HG03354 (cell line): Measurements from ENCODE around the gene CC2D1A.

Source experiments
- ATAC-seq: cut with Tn5 transposase; IDR thresholded peaks from one replicate; pipeline ENCODE4 v1.9.1; 2021; ENCODE audit warnings: mild to moderate bottlenecking; ENCODE audit not compliant: unreplicated experiment, poor library complexity, severe bottlenecking

CC2D1A gene

DNA sequence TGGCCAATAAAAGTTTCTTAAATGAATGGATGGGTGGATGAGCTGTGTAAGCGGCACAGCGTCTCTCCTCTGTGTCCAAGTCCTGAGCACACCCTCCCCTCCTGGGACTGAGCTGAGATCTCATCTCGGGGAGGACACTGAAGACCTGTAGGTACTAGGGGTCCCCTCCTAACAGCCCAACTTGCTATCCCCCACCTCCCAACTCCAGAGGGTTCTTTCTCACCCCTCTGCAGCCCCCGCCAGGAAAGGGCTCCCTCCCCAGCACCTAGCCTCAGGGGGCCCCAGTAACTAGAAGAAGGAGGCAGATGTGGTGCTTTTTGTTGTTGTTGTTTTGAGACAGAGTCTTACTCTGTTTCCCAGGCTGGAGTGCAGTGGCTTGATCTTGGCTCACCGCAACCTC lies 30.2 kb upstream of the CC2D1A start:
- no peak for ATAC-seq

DNA sequence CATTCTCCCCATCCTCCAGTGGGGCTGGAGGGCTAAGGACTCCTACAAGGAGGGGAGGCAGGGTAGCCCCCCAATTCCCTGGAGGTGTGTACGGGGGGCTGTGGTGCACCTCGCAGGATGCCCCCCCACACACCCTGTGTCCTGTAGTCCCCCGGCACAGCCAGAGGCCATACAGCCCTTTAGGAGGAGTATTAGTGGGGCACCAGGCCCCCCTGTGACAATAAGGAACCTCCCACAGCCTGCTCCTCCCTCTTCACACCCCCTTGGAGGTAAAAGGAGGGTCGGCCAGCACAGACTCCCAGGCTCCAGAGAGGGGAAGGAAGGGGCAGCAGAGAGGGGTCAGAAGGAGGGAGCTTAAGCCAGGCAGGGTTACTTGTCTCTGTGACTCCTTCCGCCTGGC lies 29.2 kb upstream of the CC2D1A start, which contains the start of gene NANOS3:
NANOS3 (plus strand) TSS at position 301 of the 400 bp plus-strand sequence. CDS start 115 bp downstream, outside the sequence.
- ATAC-seq = no peak

DNA sequence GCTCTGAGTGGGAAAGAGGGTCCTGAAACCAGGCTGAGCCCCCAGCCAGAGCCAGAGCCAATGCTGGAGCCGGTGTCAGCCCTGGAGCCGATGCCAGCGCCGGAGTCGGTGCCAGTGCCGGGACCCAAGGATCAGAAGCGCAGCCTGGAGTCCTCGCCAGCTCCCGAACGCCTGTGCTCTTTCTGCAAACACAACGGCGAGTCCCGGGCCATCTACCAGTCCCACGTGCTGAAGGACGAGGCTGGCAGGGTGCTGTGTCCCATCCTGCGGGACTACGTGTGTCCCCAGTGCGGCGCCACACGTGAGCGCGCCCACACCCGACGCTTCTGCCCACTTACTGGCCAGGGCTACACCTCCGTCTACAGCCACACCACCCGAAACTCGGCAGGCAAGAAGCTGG lies 28.7 kb upstream of the CC2D1A start:
- ATAC-seq = no peak

DNA sequence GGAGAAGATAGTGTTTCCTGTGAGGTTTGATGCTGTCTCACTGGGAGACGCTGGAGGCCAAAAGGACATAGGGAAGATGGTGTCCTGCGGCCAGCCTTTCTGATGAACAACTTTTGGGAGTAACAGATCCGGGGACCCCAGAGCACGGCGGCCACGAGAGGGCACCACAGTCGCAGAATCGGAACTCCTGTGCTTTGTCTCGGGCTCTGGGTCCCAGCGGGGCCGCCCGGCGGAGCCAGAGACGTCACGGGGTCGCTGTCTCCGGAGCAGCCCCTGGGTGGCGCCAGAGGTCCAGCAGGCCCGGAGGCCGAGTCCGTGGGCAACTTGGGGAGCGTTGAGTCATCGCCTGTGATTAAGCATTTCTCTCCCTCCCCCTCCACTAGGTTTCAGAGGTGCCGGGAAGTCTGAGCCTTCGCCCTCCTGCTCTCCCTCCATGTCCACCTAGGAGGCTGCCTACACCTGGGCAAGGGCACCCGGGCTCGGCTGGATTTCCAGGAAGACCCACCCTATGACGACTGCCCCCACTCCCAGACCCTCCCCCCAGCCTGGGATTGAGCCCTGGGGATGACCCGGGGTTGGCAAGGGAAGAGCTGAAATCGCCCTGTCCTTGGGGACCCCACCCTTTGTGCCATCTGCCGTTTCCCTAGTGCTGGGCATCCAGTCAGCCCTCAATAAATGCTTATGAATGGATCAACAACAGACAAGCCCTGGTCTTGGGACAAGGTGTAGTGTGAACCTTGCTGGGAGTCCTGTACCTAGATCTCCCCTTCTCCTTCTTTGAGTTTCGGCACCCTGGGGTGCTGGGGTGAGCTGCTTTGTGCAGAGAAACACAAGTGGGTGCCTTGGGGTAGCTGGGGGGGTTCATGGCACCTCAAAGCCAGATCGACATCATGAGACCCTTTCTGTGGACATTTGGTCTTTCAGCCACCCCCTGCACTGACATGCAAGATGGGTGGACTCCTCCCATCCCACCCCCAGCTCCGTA lies 25.6 kb upstream of the CC2D1A start:
- ATAC-seq = peak; percentile 87

DNA sequence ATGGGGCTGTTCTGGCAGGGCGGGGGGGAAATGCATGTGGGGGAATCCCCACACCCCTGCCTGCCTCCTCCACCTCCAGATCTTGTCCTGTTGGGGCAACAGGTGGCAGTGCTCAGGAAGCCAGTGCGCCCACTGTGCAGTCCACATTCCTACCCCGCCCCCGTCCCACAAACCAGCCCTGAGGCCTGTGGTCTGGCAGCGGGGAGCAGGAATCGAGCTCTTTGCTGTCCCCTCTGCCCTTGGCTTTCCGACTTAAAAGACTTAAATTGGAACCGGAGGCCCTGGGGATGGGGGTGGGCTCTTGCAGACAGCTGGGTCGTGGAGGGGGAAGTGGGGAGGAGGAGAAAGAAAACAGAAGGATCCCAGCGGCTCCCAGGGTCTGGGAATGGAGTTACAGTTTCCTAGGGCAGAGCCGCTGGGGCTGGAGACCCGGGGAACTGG lies 24.7 kb upstream of the CC2D1A start:
- ATAC-seq = no peak

DNA sequence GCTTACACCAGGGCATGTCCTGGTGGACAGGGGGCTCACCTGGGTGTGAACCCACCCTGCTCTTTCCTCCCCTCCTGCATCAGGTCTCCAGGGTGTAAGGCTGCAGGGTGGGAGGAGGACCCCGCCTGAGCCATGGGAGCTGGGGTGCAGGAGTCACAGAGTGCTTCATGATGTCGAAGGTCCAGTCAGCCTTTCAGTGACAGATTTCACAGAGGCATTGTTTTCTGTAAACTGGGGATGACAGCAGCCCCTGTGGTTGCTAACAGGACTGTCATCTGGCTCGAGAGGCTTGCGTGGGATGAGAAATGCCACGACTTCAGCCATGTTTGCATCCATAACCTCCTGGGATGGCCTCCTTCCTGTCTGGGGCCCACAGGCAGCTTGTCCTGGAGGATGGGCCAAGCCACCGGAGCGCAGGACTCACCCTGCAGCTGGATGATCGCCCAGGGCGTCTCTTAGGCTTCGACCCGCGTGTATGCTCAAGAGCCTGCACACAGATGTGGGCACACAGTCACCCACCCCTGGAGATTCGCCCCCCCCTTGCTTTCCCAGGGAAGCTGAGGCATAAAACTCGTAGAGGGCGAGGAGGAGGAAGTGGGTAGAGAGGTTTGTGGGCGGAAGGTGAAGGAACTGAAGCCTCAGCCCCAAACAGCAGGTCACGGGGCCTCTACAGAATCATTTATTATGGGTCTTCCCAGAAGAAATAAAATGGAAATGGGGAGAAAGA lies 24.1 kb upstream of the CC2D1A start:
- no peak for ATAC-seq

DNA sequence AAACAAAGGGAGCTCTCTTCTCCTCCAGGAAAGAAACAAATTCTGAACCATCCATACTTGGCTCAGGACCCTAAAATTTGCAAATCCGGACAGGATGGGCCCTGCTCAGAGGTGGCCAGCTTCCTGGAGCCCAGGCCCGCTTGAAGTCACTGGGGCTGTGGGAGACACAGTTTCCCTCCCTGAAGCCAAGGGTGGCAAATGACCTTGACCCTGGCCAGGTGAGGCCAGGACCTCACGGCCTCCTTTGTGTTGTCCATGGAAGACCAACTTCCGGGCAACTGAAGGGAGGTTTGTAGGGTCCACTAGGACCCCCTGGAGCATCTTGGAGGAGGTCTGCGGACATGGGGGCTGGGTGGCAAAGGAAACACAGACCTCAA lies 23.6 kb upstream of the CC2D1A start:
- ATAC-seq = no peak

DNA sequence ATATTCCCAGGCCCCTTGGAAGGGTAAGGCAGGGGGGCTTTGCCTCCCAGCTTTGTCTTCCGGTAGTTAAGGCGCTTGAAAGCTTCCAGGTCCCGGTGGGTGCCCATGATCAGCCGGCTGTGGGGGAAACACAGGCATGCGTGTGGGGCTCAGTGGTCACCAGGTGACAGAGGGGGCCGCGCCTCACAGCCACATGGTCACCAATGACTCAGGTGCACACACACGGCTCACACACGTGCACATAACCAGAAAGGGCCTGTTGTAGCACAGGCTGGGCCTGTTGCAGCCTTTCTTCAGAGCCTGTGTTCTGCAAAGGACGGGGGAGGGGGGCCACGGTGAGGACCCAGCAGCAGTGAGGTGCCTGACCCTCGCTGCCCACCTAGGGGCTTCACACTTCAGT lies 23.2 kb upstream of the CC2D1A start:
- no peak for ATAC-seq

DNA sequence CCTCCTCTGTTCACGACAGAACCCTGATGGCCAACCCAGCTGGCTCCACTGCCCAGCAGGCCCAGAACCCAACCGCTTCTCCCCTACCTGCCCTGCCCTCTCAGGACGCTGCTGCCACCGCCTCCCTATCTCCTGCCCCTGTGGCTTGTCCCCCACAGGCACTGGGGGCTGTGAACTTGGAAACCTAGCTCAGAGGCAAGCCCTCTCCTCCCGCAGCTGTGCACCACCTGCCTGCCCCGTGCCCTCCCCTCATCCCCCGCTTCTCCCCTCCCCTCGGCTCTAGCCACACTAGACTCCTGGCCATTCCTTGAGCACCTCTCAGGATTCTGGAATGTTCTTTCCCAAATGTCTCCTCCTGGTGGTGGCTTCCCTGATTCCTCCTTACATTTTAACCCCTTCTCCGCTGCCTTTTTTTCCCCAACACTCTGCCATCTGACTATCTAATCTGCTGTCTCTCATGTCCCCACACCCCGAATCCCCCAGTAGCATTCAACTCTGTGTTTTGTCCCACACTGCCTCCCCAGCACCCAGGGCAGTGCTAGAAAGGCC lies 22.4 kb upstream of the CC2D1A start:
- no peak for ATAC-seq

DNA sequence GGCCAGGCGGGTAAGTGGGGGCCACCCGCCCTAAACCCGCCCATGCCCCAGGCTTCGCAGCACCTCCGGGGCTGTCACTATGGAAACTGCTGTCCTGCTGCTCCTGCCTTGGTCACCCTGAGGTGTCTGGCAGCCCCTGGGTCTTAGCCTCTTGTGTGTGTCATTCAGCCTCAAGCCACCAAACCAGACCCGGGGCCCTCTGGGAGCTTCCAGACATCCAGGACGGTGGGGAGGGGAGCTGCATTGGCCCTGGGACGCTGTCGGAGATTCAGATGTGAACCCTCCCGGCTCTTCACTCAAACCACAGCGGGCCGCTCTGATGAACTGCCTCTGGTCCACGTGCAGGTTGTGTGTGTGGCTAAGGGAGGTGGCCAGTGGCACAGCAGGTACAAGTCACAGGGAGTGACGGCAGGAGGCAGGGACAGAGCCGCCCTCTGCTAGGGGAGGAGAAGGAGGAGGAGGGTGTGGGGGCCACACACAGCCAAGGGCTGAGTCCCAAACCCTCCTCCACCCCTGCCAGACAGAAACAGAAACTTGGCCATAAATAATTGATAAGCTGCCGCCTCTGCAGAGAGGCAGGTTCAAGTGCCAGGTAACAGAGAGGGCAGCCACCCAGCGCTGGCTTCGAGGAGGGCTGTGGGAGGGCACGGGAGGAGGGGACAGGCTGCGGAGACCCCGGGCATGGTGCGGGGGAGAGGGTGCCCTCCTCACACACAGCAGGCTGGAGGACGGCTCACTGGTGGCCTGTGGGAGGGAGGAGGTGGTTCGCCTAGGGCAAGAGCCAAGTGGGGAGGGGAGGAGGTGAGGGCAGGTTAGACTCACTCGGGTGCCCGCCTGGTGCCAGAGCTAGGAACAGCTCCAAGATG lies 21.0 kb upstream of the CC2D1A start:
- ATAC-seq = no peak

DNA sequence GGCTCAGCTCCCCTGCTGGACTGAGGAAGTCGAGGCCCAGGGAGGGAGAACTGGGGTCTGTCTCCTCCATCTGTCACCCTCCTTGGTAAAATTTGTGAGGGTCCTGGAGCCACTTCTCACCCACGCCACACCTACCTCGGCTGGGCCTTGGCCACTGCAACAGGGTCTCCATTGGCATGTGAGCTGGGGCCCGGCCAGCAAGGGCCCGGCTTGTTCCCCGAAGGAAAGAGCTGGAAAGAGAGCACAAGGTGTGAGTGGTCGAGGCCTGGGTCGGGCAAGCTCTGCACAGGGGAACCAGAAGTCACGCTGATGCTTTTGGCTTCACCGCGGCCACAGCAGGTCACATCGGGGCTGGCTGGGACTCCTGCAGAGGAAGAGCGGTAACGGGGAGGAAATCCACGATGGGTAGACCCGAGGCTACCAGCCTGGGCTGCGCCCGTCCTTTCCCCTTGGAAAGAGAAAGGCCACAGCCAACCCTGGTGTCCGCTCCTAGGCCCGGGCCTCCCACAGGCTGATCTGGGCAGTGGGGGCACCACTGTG lies 20.1 kb upstream of the CC2D1A start:
- ATAC-seq = no peak

DNA sequence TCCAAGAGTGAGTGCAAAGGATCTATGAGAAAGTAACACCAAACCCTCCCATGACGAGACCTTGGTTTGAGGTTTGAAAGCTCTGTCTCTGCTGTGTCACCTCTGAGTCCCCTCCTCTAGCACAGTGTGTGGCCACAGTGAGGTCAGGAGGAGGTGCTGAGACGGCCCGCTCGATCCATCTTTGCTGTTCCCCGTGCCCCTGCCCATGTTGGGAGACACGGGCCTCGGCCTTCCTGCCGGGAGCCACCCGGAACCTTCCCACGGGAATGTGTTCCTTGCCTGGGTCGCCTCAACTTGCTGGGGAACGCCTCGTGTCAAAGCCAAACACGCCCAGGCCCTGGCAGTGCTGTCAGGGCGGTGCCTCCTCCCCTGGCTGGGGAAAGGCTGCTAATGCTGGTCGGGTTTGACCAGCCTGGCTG lies 19.0 kb upstream of the CC2D1A start:
- no peak for ATAC-seq

DNA sequence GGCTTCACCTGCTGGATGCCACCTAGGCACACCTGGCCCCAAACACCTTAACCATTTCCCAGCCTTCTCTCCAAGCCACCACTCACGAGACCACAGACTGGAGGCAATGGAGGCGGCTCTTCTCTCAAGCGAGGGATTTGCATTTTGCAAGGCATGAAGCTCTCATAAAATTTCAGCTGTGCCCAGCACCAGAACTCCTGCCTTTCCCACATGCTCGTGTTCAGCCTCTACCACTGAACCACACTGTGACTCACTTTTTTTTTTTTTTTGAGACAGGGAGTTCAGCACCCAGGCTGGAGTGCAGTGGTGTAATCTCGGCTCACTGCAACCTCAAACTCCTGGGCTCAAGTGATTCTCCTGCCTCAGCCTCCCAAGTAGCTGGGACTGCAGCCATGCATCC lies 18.5 kb upstream of the CC2D1A start:
- no peak for ATAC-seq

DNA sequence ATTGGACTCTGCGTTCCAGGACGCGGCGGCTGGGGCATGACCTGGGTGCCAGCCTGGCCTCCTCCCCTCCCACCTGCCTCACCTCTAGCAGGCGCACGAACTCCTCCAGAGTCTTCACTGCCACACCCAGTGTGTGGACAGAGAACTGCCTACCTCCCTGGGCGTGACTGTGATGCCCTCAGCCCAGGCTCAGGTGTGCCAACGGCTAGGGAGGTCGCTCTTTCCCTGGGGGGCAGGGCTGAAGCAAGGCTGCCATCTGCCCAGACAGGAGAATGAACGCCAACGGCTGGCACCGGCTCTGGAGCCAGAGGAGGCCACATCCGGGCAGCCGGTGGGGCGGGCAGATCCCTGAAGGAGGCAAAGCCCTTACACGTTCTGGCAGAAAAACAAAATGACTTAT lies 17.7 kb upstream of the CC2D1A start:
- no peak for ATAC-seq

DNA sequence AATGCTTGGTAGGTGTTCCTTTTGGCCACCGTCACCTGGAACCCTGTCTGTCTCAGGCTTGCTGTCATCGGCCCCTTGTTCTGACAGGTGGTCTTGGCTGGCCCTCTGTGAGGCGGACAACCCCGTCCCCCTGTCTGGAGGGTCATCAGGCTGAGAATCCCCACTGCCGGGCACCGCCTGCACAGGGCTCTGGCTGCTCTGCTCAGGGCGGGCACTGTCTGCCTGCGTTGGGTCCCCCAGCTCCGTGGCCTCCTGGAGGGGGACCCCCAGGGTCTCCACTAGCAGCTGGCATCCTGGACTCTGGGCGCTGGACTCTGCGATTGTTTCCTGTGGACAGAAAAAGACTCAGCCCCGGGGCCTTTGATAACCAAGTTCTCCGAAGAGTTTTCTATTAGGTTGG lies 15.9 kb upstream of the CC2D1A start:
- no peak for ATAC-seq

DNA sequence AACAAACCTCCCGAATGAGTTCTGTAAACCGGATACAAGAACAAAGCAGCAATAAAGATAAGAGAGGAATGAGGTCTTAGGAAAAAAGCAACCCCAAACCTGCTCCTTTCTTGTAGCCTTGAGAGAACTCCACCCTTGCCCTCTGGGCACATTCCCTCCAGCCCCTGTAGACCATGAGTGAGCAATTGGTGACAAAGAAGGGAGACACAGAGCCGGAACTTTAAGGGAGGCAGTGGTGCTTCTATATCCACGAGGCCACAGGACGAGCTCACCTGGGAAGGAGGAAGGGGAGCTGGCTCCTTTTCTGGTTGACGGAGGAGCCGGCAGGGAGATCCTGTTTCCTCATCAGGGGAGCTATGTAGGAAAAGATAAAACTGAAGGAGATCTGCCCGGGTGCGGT lies 13.1 kb upstream of the CC2D1A start:
- ATAC-seq = no peak

DNA sequence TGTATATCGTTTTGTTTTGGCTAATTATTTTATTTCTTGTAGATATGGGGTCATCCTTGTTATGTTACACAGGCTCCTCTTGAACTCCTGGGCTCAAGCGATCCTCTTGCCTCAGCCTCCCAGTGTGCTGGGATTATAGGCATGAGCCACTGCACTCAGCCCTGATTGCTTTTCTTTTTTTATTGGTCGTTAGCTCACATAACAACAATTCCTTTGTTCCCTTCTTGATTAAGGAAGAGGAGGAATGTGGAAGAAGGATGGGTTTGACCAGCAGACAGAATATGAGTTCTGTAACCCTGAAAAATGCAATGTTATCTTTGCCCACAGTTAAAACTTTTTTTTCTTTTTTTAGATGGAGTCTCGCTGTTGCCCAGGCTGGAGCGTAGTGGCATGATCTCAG lies 11.4 kb upstream of the CC2D1A start:
- ATAC-seq = no peak

DNA sequence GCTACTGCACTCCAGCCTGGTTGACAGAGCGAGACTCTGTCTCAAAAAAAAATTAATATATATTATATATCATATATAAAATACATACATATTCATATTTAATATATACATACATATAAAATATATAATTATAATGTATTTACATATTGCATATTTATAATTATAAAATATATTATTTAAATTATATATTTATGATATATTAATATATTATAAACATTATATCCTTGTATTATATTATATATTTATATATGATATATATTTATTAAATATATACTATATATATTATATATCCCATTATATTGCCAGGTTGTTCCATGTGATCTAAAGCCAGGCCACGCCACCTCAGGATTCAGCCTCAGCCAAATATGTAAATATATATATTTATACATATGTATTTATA lies 9.8 kb upstream of the CC2D1A start:
- ATAC-seq = no peak

DNA sequence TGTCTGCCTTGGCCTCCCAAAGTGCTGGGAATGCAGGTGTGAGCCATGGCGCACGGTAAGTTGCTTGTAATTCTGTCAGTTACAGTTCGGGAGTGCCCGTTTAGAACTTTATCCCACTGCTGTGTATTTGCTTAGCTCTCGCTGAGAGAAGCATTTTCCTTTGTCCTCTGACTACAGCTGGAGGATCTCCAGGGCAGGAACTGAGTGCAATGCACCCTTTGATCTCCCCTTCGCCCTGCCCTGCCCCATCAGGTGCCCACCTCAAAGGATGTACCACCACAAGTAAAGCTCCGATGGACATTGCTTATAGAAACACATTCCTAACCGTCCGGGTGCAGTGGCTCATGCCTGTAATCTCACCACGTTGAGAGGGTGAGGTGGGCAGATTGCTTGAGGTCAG lies 6.6 kb upstream of the CC2D1A start:
- ATAC-seq = no peak
